ENCODE data around the gene TLX2.
"Not testable (repeated sequence)": the region's sequence is repeated elsewhere in the genome, so short reads cannot be mapped to it uniquely, and the experiment has no call there.

TLX2 gene

DNA sequence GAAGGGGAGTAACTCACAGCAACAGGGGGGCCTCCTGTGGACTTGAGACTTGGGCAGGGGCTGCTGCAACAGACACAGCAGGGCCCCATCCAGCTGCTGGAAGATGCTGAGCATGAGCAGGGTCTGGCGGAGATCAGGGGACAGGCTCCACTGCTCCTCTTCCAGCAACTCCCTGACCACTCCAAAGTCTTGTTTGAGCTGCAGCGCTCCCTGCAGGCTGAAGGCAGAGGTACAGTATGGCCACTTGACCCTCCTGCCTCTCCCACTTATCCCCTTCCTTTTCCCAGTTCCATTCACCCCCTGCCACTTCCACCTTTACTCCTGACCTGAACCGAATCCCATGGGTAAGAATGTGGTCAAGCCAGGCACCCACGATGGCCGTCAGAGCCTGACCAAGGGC is 39.4 kb upstream of the TLX2 start:
- peak; percentile 40 for TF ChIP-seq CTCF (IDR thresholded peaks at IDR 0.05; ENCODE audit: low read depth, low read length)
- DNase-seq (ENCODE audit: low read depth, low spot score) = no peak
- in situ Hi-C loops (cut with HindIII; ENCODE audit: low sequenced_read_pairs) = no loop called here
- no peak overlapping the region for H3K4me3 ChIP-seq (ENCODE audit: low read depth, low read length)

- TF ChIP-seq CTCF (IDR thresholded peaks at IDR 0.05; ENCODE audit: low read depth, low read length) = no peak
- peak overlapping the region; percentile 87 for H3K4me3 ChIP-seq (ENCODE audit: low read depth, low read length)
- in situ Hi-C loops (cut with HindIII; ENCODE audit: low sequenced_read_pairs) = no loop called here
- DNase-seq (ENCODE audit: low read depth, low spot score) = no peak
Observed at GRCh38 chr2:74481431-74481830, 32.8 kb upstream of the TLX2 start.

DNA sequence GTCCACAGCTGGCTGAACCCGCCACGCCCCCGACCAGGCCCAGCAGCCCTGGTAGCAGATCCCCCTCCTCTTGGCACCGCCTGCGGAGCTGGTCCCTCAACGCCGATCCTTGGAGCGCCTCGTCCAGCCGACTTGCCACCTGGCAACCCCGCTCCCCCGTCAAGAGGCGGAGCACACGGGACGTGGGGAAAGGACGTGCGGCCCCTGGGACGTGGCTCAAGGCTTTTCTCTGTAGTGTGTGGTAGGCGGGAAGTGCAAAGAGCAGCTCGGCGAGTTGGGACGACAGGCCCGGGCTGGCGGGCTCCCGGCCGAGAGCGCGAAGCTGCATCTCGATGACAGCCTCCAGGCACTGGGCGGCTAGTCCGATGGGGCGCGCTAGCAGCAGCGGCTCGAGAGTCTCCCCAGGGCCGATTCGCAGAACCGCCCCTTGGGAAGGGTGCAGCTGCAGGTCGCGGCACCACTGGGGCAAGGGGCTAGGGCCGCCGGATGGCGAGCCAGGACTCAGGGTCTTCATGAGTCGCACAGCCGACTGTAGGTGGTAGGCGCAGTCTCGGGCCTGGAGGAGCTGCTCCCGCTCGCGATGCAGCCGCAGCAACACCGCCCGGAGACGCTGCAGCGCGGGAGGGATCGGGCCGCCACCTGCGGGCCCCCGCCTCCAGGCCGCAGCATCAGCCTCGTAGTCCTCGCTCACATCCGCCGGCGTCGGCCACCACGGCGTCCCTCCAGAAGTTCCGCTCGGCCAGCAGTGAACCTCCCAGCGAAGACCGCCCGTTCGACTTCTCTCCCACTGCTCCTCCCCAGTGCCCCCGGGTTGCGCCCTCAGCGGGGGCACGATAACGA is 32.1 kb upstream of the TLX2 start:
- TF ChIP-seq CTCF (IDR thresholded peaks at IDR 0.05; ENCODE audit: low read depth, low read length) = no peak
- in situ Hi-C loops (cut with HindIII; ENCODE audit: low sequenced_read_pairs) = no loop called here
- H3K4me3 ChIP-seq (ENCODE audit: low read depth, low read length) = peak overlapping the region; percentile 87
- no peak for DNase-seq (ENCODE audit: low read depth, low spot score)

DNA sequence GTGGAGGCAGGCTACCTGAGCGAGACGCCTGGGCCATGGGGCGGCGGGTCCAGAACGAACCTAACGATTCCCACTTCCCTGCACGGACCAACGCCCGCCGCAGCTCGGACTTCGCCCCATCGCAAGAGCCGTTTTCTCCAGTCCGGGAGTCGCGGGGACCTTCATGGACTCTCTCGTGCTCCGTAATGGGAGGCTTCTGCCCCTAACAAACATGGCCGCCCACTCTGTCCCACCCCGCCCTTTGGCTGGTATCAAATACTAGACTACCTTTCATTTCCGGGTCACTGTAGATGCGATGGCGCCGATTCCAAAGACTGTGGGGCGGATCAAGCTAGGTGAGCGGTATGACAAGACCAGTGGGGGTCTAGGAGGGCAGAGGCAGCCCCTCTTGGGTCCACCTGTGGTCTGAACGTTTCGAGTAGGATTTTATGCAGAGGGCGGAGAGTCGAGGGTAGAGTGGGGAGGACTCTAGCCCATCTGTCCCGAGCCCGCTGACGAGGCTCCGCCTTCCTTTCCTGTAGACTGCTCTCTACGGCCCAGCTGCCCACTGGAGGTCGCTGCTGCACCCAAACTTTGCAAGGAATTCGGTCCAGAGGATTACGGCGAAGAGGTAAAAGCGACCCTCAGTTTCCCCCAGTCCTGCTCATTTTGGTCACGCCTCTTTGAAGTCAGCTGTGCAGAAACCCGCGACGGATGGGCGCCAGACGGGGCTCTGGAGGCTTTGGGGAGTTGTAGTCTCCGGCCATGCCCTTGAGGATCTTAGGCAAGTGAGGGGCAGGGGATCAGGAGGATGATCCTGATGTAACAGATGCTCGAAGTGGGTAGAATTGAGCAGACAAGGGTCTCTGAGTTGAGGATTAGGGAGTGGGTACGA is 31.2 kb upstream of the TLX2 start, which contains the start of the genes CCDC142 and TTC31:
Gene CCDC142, minus strand, starts transcription at position 198 of the 874 bp plus-strand sequence. Its CDS starts 161 bp downstream, at position 37.
Gene TTC31, plus strand, starts transcription at position 281 of the 874 bp plus-strand sequence. Its CDS starts 15 bp downstream, at position 296.
- TF ChIP-seq CTCF (IDR thresholded peaks at IDR 0.05; ENCODE audit: low read depth, low read length) = peak; percentile 91
- H3K4me3 ChIP-seq (ENCODE audit: low read depth, low read length) = peak within 1 kb of the TSS; percentile 87
- in situ Hi-C loops (cut with HindIII; ENCODE audit: low sequenced_read_pairs) = no loop called here
- DNase-seq (ENCODE audit: low read depth, low spot score) = peak; percentile 97

GRCh38 chr2:74483675-74484164 is 30.5 kb upstream of the TLX2 start:
- in situ Hi-C loops (cut with HindIII; ENCODE audit: low sequenced_read_pairs) = not testable (repeated sequence)

DNA sequence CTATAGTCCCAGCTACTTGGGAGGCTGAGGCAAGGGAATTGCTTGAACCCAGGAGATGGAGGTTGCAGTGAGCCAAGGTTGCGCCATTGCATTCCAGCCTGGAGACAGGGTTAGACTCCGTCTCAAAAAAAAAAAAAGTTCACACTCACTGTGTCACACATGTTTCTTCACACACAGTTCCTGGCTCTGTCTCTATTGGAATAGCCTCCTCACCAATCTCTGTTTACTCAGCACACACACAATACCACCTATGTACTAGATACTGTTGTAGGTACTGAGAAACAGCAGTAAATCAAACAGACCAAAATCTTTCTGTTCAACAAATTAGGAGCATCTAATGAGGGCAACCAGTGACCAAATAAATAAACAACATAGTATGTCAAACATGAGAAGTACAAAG is 28.1 kb upstream of the TLX2 start:
- TF ChIP-seq CTCF (IDR thresholded peaks at IDR 0.05; ENCODE audit: low read depth, low read length) = no peak
- in situ Hi-C loops (cut with HindIII; ENCODE audit: low sequenced_read_pairs) = no loop called here
- DNase-seq (ENCODE audit: low read depth, low spot score) = no peak
- H3K4me3 ChIP-seq (ENCODE audit: low read depth, low read length) = no peak overlapping the region

More at GRCh38 chr2:74483675-74484164, 30.5 kb upstream of the TLX2 start:
- peak overlapping the region; percentile 87 for H3K4me3 ChIP-seq (ENCODE audit: low read depth, low read length)
- not testable (repeated sequence) for DNase-seq (ENCODE audit: low read depth, low spot score)
